ENCODE data around the gene OVCH2.

Gene OVCH2

GRCh38 chr11:7645206-7645605, 61.1 kb downstream of the OVCH2 start:
- FAIRE-seq (no peak), DNase-seq (ENCODE audit: extremely low spot score, insufficient read length, low read depth) (no peak)

GRCh38 chr11:7643314-7643713, 63.0 kb downstream of the OVCH2 start:
- DNase-seq (ENCODE audit: extremely low spot score, insufficient read length, low read depth) = no peak
- FAIRE-seq = no peak

- no peak for FAIRE-seq
- DNase-seq (ENCODE audit: extremely low spot score, insufficient read length, low read depth) = no peak
Observed at GRCh38 chr11:7642747-7643146, 63.5 kb downstream of the OVCH2 start.

GRCh38 chr11:7640816-7641215, 65.5 kb downstream of the OVCH2 start:
- DNase-seq (ENCODE audit: extremely low spot score, insufficient read length, low read depth) = no peak
- FAIRE-seq = no peak

GRCh38 chr11:7639643-7640025, 66.6 kb downstream of the OVCH2 start:
- FAIRE-seq (no peak), DNase-seq (ENCODE audit: extremely low spot score, insufficient read length, low read depth) (no peak)
